Measurements from ENCODE around the gene TAF8. TPM values are rescaled to one million over a fixed set of nuclear protein-coding genes. Genes with fewer than 3 reads are reported as not detected.

The TAF8 gene
- total RNA-seq, 1 experiment from 2014 or later, result 38.4 TPM

- intact Hi-C loops (cut with micrococcal nuclease; ENCODE audit: unreplicated experiment), result no loop called here
- no peak overlapping the region for H3K4me3 ChIP-seq
- H3K4me1 ChIP-seq (replicated peaks; ENCODE audit: insufficient read depth), result no peaks in the 10 kb centered on the region
- ChIA-PET CTCF (no interaction called here), POLR2A (ENCODE audit: unreplicated experiment) (interaction anchor here (0.7 kb wide), 1 partner anchor 173 kb away, joined by 4 read pairs; no protein-coding TSS in a partner anchor)
- H3F3A ChIP-seq (ENCODE audit: insufficient read depth, low read depth), result no peaks in the 10 kb centered on the region
- no peaks in the 10 kb centered on the region for H3K9me3 ChIP-seq (ENCODE audit: insufficient read depth, low read depth)
- no TSS peak for BruUV-seq (replicated peaks)
- no peaks in the 10 kb centered on the region for H3K9me2 ChIP-seq (ENCODE audit: insufficient read depth)
- no peaks in the 10 kb centered on the region for H3K27me3 ChIP-seq (ENCODE audit: insufficient read depth, low read depth)
- H2AFZ ChIP-seq, result no peak overlapping the region
- H3K27ac ChIP-seq, result no peak overlapping the region
- no peaks in the 10 kb centered on the region for H3K79me2 ChIP-seq (ENCODE audit: low read depth)
- no peaks in the 10 kb centered on the region for H3K36me3 ChIP-seq (ENCODE audit: low read depth)
- no peak for DNase-seq
- H4K20me1 ChIP-seq (ENCODE audit: insufficient read depth), result no peaks in the 10 kb centered on the region
- TF ChIP-seq EZH2 (IDR thresholded peaks at IDR 0.05; ENCODE audit: low read depth), result no peak
- TF ChIP-seq CTCF (conservative IDR thresholded peaks at IDR 0.05), result no peak
- no peak overlapping the region for H3K4me2 ChIP-seq
Measured at GRCh38 chr6:42010185-42010891, 40.0 kb upstream of the TAF8 start.

- intact Hi-C loops (cut with micrococcal nuclease; ENCODE audit: unreplicated experiment), result no loop called here
- H4K20me1 ChIP-seq (ENCODE audit: insufficient read depth), result no peaks in the 10 kb centered on the region
- H3K27me3 ChIP-seq (ENCODE audit: insufficient read depth, low read depth), result no peaks in the 10 kb centered on the region
- no peaks in the 10 kb centered on the region for H3K4me1 ChIP-seq (replicated peaks; ENCODE audit: insufficient read depth)
- POLR2A ChIA-PET (ENCODE audit: unreplicated experiment), result no interaction called here
- H3K36me3 ChIP-seq (ENCODE audit: low read depth), result no peaks in the 10 kb centered on the region
- no peak overlapping the region for H2AFZ ChIP-seq
- no peak for TF ChIP-seq CTCF (conservative IDR thresholded peaks at IDR 0.05)
- no peak for TF ChIP-seq EZH2 (IDR thresholded peaks at IDR 0.05; ENCODE audit: low read depth)
- CTCF ChIA-PET, result no interaction called here
- H3K4me2 ChIP-seq, result no peak overlapping the region
- no TSS peak for BruUV-seq (replicated peaks)
- no peaks in the 10 kb centered on the region for H3K9me2 ChIP-seq (ENCODE audit: insufficient read depth)
- H3K4me3 ChIP-seq, result no peak overlapping the region
- no peaks in the 10 kb centered on the region for H3K79me2 ChIP-seq (ENCODE audit: low read depth)
- H3K9me3 ChIP-seq (ENCODE audit: insufficient read depth, low read depth), result no peaks in the 10 kb centered on the region
- no peaks in the 10 kb centered on the region for H3F3A ChIP-seq (ENCODE audit: insufficient read depth, low read depth)
- no peak overlapping the region for H3K27ac ChIP-seq
- DNase-seq, result no peak
Measured at GRCh38 chr6:42010909-42011308, 39.4 kb upstream of the TAF8 start.

GRCh38 chr6:42012501-42013133, 37.7 kb upstream of the TAF8 start:
- ChIA-PET POLR2A (ENCODE audit: unreplicated experiment) (no interaction called here), CTCF (no interaction called here)
- TF ChIP-seq EZH2 (IDR thresholded peaks at IDR 0.05; ENCODE audit: low read depth) (no peak), CTCF (conservative IDR thresholded peaks at IDR 0.05) (no peak)
- Histone ChIP-seq H3K36me3 (ENCODE audit: low read depth) (no peaks in the 10 kb centered on the region), H3K9me2 (ENCODE audit: insufficient read depth) (no peaks in the 10 kb centered on the region), H3K4me3 (no peak overlapping the region), H3K9me3 (ENCODE audit: insufficient read depth, low read depth) (no peaks in the 10 kb centered on the region), H3K4me2 (no peak overlapping the region), H4K20me1 (ENCODE audit: insufficient read depth) (no peaks in the 10 kb centered on the region), H3K27ac (no peak overlapping the region), H2AFZ (no peak overlapping the region), H3K4me1 (replicated peaks; ENCODE audit: insufficient read depth) (no peaks in the 10 kb centered on the region), H3K27me3 (ENCODE audit: insufficient read depth, low read depth) (no peaks in the 10 kb centered on the region), H3F3A (ENCODE audit: insufficient read depth, low read depth) (no peaks in the 10 kb centered on the region), H3K79me2 (ENCODE audit: low read depth) (no peaks in the 10 kb centered on the region)
- no TSS peak for BruUV-seq (replicated peaks)
- intact Hi-C loops (cut with micrococcal nuclease; ENCODE audit: unreplicated experiment), result no loop called here
- DNase-seq, result no peak

Measured in PC-9 (cell line).